Endodermal cell (in vitro differentiated cells): ENCODE data around the gene KRT14. TPM values are rescaled to one million over a fixed set of nuclear protein-coding genes. Genes with fewer than 3 reads are reported as not detected.
"Not testable (repeated sequence)": the region's sequence is repeated elsewhere in the genome, so short reads cannot be mapped to it uniquely, and the experiment has no call there.

Experiments
- DNase-seq: peaks from one replicate; pipeline ENCODE4 v3.0.0-alpha.2; 2017
- H3K27ac ChIP-seq: 2 replicates; pipeline ENCODE4 v1.5.1; 2013; ENCODE audit warnings: mild to moderate bottlenecking, low read depth, low read length, moderate library complexity
- H3K27me3 ChIP-seq: 2 replicates; pipeline ENCODE4 v1.6.1; 2013; ENCODE audit warnings: mild to moderate bottlenecking, low read length, moderate library complexity; ENCODE audit not compliant: insufficient read depth, control insufficient read depth, poor library complexity, severe bottlenecking
- H3K36me3 ChIP-seq: 2 replicates; pipeline ENCODE4 v1.7.0; 2013; ENCODE audit warnings: mild to moderate bottlenecking, low read length, moderate library complexity; ENCODE audit not compliant: control insufficient read depth, insufficient read depth
- H3K4me1 ChIP-seq: one replicate; pipeline ENCODE4 v1.7.0; 2013; ENCODE audit warnings: low read length; ENCODE audit not compliant: control insufficient read depth, insufficient read depth
- H3K4me3 ChIP-seq: 2 replicates; pipeline ENCODE4 v1.5.1; 2013; ENCODE audit warnings: mild to moderate bottlenecking, low read length, moderate library complexity
- H3K9ac ChIP-seq: 2 replicates; pipeline ENCODE4 v1.6.1; 2013; ENCODE audit warnings: mild to moderate bottlenecking, low read length, moderate library complexity; ENCODE audit not compliant: poor library complexity, severe bottlenecking; ENCODE audit errors: extremely low read depth
- H3K9me3 ChIP-seq: 2 replicates; pipeline ENCODE4 v1.6.1; 2013; ENCODE audit warnings: mild to moderate bottlenecking, low read length, moderate library complexity; ENCODE audit not compliant: control insufficient read depth
- H3K27ac Mint-ChIP-seq: 2 replicates; pipeline ENCODE4 v1.8.0; 2020; ENCODE audit warnings: mixed read lengths
- H3K27me3 Mint-ChIP-seq: 2 replicates; pipeline ENCODE4 v1.8.0; 2021; ENCODE audit warnings: mild to moderate bottlenecking, mixed read lengths; ENCODE audit not compliant: insufficient read depth
- H3K36me3 Mint-ChIP-seq: 2 replicates; pipeline ENCODE4 v1.8.0; 2020; ENCODE audit warnings: low read depth, mixed read lengths
- H3K4me1 Mint-ChIP-seq: 2 replicates; pipeline ENCODE4 v1.8.0; 2020; ENCODE audit warnings: mixed read lengths
- H3K4me3 Mint-ChIP-seq: 2 replicates; pipeline ENCODE4 v1.8.0; 2020; ENCODE audit warnings: mild to moderate bottlenecking, moderate library complexity, mixed read lengths
- H3K9me3 Mint-ChIP-seq: 2 replicates; pipeline ENCODE4 v1.8.0; 2020; ENCODE audit warnings: mild to moderate bottlenecking, mixed read lengths
- CTCF ChIP-seq: fragments of 200-600 bp; sonication (generic); conservative IDR thresholded peaks from 2 replicates; pipeline ENCODE4 v1.5.0; 2021; ENCODE audit warnings: antibody characterized with exemption, mild to moderate bottlenecking
- WGBS, 2 experiments: methylation state at CpG; one replicate each; pipeline versions ENCODE4 v1.1.5 to v1.1.7; 2013; ENCODE audit warnings: missing lambda C conversion rate in 2 of 2, mixed read lengths in 1 of 2; ENCODE audit not compliant: insufficient coverage in 1 of 2, insufficient read length in 1 of 2; 5-methylcytosine and 5-hydroxymethylcytosine counted together
- total RNA-seq, 2 donors: library from RNA; stranded (reverse); fragmentation: NEBNext Ultra II Directional in 1 of 2; extraction: Animal tissue kit (Norgen Biotek cat#: 25700) in 1 of 2; gene quantifications; 2 replicates in 1 of 2; 3 replicates in 1 of 2; pipeline ENCODE4 v1.2.1, GENCODE V29; 2021

The KRT14 gene
- total RNA-seq, 2 donors from 2014 or later, result not detected

- Histone ChIP-seq H3K4me1 (peaks cover 6% of the 10 kb centered on the region), H3K9ac (no peak overlapping the region), H3K36me3 (no peaks in the 10 kb centered on the region), H3K9me3 (peaks cover 8% of the 10 kb centered on the region), H3K27me3 (no peaks in the 10 kb centered on the region), H3K4me3 (no peak overlapping the region), H3K27ac (no peak overlapping the region)
- DNase-seq, result peak; percentile 53
- H3K4me1 Mint-ChIP-seq, result peaks cover 28% of the 10 kb centered on the region
- peaks cover 10% of the 10 kb centered on the region for H3K9me3 Mint-ChIP-seq
- H3K4me3 Mint-ChIP-seq, result no peak overlapping the region
- H3K36me3 Mint-ChIP-seq, result no peaks in the 10 kb centered on the region
- H3K27ac Mint-ChIP-seq, result no peak overlapping the region
- peaks cover 7% of the 10 kb centered on the region for H3K27me3 Mint-ChIP-seq
- TF ChIP-seq CTCF, result no peak
- 85 to 87% methylated on average over 11 to 13 of the region's 13 CpGs for WGBS, 2 experiments
These were observed 40.8 kb downstream of the KRT14 start for GRCh38 chr17:41545829-41546410.

GRCh38 chr17:41544935-41545334 lies 41.8 kb downstream of the KRT14 start:
- Histone ChIP-seq H3K27me3 (no peaks in the 10 kb centered on the region), H3K4me3 (no peak overlapping the region), H3K9me3 (peaks cover 8% of the 10 kb centered on the region), H3K9ac (no peak overlapping the region), H3K36me3 (no peaks in the 10 kb centered on the region), H3K4me1 (peaks cover 6% of the 10 kb centered on the region), H3K27ac (no peak overlapping the region)
- peaks cover 38% of the 10 kb centered on the region for H3K4me1 Mint-ChIP-seq
- peaks cover 10% of the 10 kb centered on the region for H3K9me3 Mint-ChIP-seq
- 87 to 91% methylated on average over 3 to 5 of the region's 5 CpGs for WGBS, 2 experiments
- H3K27me3 Mint-ChIP-seq, result peaks cover 7% of the 10 kb centered on the region
- no peaks in the 10 kb centered on the region for H3K36me3 Mint-ChIP-seq
- no peak overlapping the region for H3K4me3 Mint-ChIP-seq
- peak; percentile 75 for DNase-seq
- no peak for TF ChIP-seq CTCF
- peak overlapping the region; percentile 71 for H3K27ac Mint-ChIP-seq

GRCh38 chr17:41544491-41544892 lies 42.2 kb downstream of the KRT14 start:
- Histone ChIP-seq H3K4me3 (no peak overlapping the region), H3K27ac (no peak overlapping the region), H3K9me3 (peaks cover 8% of the 10 kb centered on the region), H3K9ac (no peak overlapping the region), H3K4me1 (peaks cover 6% of the 10 kb centered on the region), H3K36me3 (no peaks in the 10 kb centered on the region), H3K27me3 (no peaks in the 10 kb centered on the region)
- H3K4me3 Mint-ChIP-seq, result no peak overlapping the region
- WGBS, 2 experiments, result 44 to 60% methylated on average over 3 to 5 of the region's 5 CpGs
- H3K27me3 Mint-ChIP-seq, result peaks cover 7% of the 10 kb centered on the region
- peaks cover 10% of the 10 kb centered on the region for H3K9me3 Mint-ChIP-seq
- no peaks in the 10 kb centered on the region for H3K36me3 Mint-ChIP-seq
- peaks cover 38% of the 10 kb centered on the region for H3K4me1 Mint-ChIP-seq
- peak; percentile 71 for DNase-seq
- TF ChIP-seq CTCF, result no peak
- H3K27ac Mint-ChIP-seq, result peak overlapping the region; percentile 76

GRCh38 chr17:41542786-41543185 lies 43.9 kb downstream of the KRT14 start:
- H3K4me3 ChIP-seq, H3K4me1 ChIP-seq, DNase-seq, H3K36me3 ChIP-seq, H3K27me3 ChIP-seq, H3K9me3 ChIP-seq, H3K9ac ChIP-seq, H3K4me3 Mint-ChIP-seq, H3K9me3 Mint-ChIP-seq, H3K27ac Mint-ChIP-seq, H3K27me3 Mint-ChIP-seq, H3K36me3 Mint-ChIP-seq, H3K27ac ChIP-seq: not testable (repeated sequence)
- 90 to 91% methylated on average over 7 to 10 of the region's 10 CpGs for WGBS, 2 experiments
- peaks cover 45% of the 10 kb centered on the region for H3K4me1 Mint-ChIP-seq
